ENCODE measurements around the gene POLRMT.

POLRMT gene

GRCh38 chr19:620166-620862 is 13.0 kb downstream of the POLRMT start:
- no peak for TF ChIP-seq CTCF (conservative IDR thresholded peaks at IDR 0.05)
- no peak overlapping the region for H3K27ac ChIP-seq

DNA sequence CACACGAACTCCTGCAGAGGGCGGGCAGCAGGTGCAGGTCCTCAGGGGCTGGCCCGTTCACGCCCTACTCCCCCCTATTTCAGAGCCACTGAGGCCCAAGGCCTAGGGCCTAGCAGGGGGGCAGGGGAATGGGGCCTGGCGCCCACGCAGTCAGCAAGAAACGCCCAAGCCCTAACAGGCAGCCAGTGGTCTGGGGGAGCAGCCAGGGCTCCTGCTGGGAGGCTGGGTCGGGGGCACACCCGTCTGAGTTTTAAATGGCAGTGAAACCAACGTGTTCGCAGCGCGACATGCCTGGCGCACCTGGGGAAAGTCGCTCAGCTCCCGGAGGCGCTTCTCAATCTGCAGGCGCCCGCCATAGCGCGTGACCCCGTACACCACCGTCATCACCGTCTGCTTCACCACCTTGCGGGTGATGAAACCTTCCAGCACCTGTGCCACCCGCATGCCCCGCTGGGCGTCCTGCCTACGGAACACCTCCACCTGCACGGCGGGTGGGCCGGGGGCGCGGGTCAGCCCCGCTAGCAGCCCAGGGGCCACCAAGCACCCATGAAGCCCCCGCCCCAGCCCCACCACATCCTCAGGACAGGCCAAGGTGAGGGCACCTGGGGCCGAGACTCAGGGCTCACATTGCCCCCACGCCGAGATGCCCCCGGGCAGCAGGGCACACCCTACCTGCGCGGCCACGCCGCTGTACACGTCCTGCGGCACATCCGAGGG is 13.9 kb downstream of the POLRMT start:
- no peak overlapping the region for H3K27ac ChIP-seq
- no peak for TF ChIP-seq CTCF (conservative IDR thresholded peaks at IDR 0.05)

DNA sequence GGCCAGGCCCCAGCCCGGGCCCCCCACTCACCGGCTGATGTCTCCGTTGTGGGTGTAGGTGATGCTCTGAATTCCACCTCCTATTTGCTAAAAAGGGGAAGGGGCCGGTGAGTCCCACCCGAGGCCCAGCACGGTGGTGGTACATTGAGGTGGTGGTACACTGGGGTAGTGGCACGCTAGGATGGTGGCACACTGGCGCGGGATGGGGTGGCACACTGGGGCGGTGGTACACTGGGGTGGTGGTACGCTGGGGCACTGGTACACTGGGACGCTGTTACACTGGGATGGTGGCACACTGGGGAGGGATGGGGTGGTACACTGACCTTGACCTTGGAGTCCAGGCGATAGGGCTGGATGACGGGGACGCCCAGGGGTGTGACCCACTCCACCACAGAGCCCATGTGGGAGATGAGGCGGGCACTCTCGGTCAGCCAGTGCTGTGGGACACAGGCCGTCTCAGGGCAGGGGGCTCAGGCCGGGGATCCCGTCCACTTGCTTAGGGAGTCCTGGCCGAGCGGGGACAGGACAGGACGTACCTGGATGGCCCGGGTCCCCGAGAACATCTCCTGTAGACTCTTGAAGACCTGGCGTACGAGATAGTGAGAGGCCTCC is 14.6 kb downstream of the POLRMT start:
- no peak overlapping the region for H3K27ac ChIP-seq
- no peak for TF ChIP-seq CTCF (conservative IDR thresholded peaks at IDR 0.05)

- H3K27ac ChIP-seq = no peak overlapping the region
- no peak for TF ChIP-seq CTCF (conservative IDR thresholded peaks at IDR 0.05)
Measured at GRCh38 chr19:618247-618619, 15.1 kb downstream of the POLRMT start.

- no peak for TF ChIP-seq CTCF (conservative IDR thresholded peaks at IDR 0.05)
- H3K27ac ChIP-seq = no peak overlapping the region
Measured at GRCh38 chr19:617551-618246, 15.6 kb downstream of the POLRMT start.

GRCh38 chr19:616747-617526 is 16.4 kb downstream of the POLRMT start:
- no peak overlapping the region for H3K27ac ChIP-seq
- TF ChIP-seq CTCF (conservative IDR thresholded peaks at IDR 0.05) = no peak
